Right lobe of liver (tissue), 6 donors: Measurements from ENCODE around the gene TMEM53. TPM values are rescaled to one million over a fixed set of nuclear protein-coding genes. Genes with fewer than 3 reads are reported as not detected.
A peak's percentile ranks its signal among the peaks of the same experiment; 100 is the strongest.

Experiments
- ATAC-seq, 4 donors: fragments of 200-7000 bp; cut with Tn5 transposase; one replicate each; pipeline ENCODE4 v1.9.1; 2020; ENCODE audit warnings: mild to moderate bottlenecking in 4 of 4, moderate library complexity in 4 of 4
- DNase-seq, 3 donors: peaks; one replicate each; pipeline ENCODE4 v3.0.0-alpha.2; 2020
- H3K27ac ChIP-seq, 3 donors: fragments of 200-600 bp; one replicate each; pipeline ENCODE4 v1.8.0; 2022
- H3K27me3 ChIP-seq, 2 donors: fragments of 200-600 bp; one replicate each; pipeline ENCODE4 v1.8.0; 2022
- H3K36me3 ChIP-seq, 4 donors: fragments of 200-600 bp; sonication (generic) in 1 of 4; one replicate each; pipeline versions ENCODE4 v1.5.1 to v1.8.0; 2017 to 2022; ENCODE audit warnings: control low read depth in 1 of 4
- H3K4me1 ChIP-seq, 4 donors: fragments of 200-600 bp; sonication (generic) in 1 of 4; one replicate each; pipeline versions ENCODE4 v1.5.1 to v1.8.0; 2017 to 2022; ENCODE audit warnings: control low read depth in 1 of 4
- H3K4me3 ChIP-seq, 3 donors: fragments of 200-600 bp; one replicate each; pipeline ENCODE4 v1.8.0; 2022
- H3K9me3 ChIP-seq, 4 donors: fragments of 200-600 bp; sonication (generic) in 1 of 4; one replicate each; pipeline versions ENCODE4 v1.5.1 to v1.8.0; 2017 to 2022; ENCODE audit warnings: control low read depth in 1 of 4
- CTCF ChIP-seq, 4 donors: fragments of 200-600 bp in 3 of 4; fragments of 450-650 bp in 1 of 4; IDR thresholded peaks; one replicate each; pipeline versions ENCODE4 v1.5.1 to v1.8.0; 2016 to 2022; ENCODE audit warnings: antibody characterized with exemption in 4 of 4, mild to moderate bottlenecking in 2 of 4
- POLR2A ChIP-seq: fragments of 450-650 bp; IDR thresholded peaks from one replicate; pipeline ENCODE4 v1.6.1; 2017; ENCODE audit warnings: antibody characterized with exemption, mild to moderate bottlenecking
- WGBS: methylation state at CpG from one replicate; pipeline ENCODE4 v1.1.6; 2018; ENCODE audit warnings: low coverage, low lambda C conversion rate; ENCODE audit not compliant: insufficient coverage; ENCODE audit errors: missing lambda C conversion rate; 5-methylcytosine and 5-hydroxymethylcytosine counted together
- intact Hi-C, 2 donors: fragments of 100-400 bp; cut with DNase I; formaldehyde crosslinking; loops; one replicate each; pipeline versions ENCODE4 v1.11.2 to v1.14.1; 2022
- total RNA-seq, 6 experiments: library from RNA; depleted of rRNA in 2 of 6; stranded (reverse); fragments of >200 nt in 2 of 6; fragmentation: NEBNext Ultra II Directional in 3 of 6; extraction: Animal tissue kit (Norgen Biotek cat#: 25700) in 3 of 6; gene quantifications; one replicate each; pipeline versions ENCODE4 v1.1.0 to v1.2.4, GENCODE V29; 2016 to 2023
- donor health status: DM: no; HTN: yes; CAD: no.
- donor health status: DM: no; HTN: no; CAD: no.
- donor health status: DM: no; HTN: no; CAD: no.
- donor health status: DM: no; HTN: yes; CAD: no.
- donor health status: DM: no; HTN: yes; CAD: no.

The TMEM53 gene
- total RNA-seq, 6 experiments from 2014 or later = 15.8 to 31.0 (median 24.5) TPM

- 45% methylated on average over 8 of the region's 12 CpGs for WGBS
- DNase-seq = peak in 1 of 3 donors; percentile 6
Measured at GRCh38 chr1:44664730-44665370, 9.4 kb downstream of the TMEM53 start.

GRCh38 chr1:44663417-44663816, 10.9 kb downstream of the TMEM53 start:
- intact Hi-C loops = no loop called here
- WGBS = 75% methylated on average over 1 of the region's 5 CpGs
- Histone ChIP-seq H3K4me1 (peaks cover 0 to 40% (median 18%) of the 10 kb centered on the region in 4 donors), H3K27me3 (no peaks in the 10 kb centered on the region), H3K4me3 (no peak overlapping the region), H3K36me3 (peaks cover 0 to 9% (median 0%) of the 10 kb centered on the region in 4 donors), H3K9me3 (no peaks in the 10 kb centered on the region), H3K27ac (no peak overlapping the region)
- TF ChIP-seq CTCF (IDR thresholded peaks at IDR 0.05) = no peak
- no peak for TF ChIP-seq POLR2A
- DNase-seq (peak in 1 of 3 donors; percentile 8), ATAC-seq (no peak)

More at GRCh38 chr1:44664730-44665370, 9.4 kb downstream of the TMEM53 start:
- TF ChIP-seq POLR2A (no peak), CTCF (IDR thresholded peaks at IDR 0.05) (no peak)
- Histone ChIP-seq H3K4me1 (peaks cover 0 to 33% (median 15%) of the 10 kb centered on the region in 4 donors), H3K9me3 (no peaks in the 10 kb centered on the region), H3K4me3 (no peak overlapping the region), H3K27me3 (no peaks in the 10 kb centered on the region), H3K36me3 (no peaks in the 10 kb centered on the region), H3K27ac (no peak overlapping the region)
- intact Hi-C loops = no loop called here
- no peak for ATAC-seq

- no peak overlapping the region for H3K4me3 ChIP-seq
- ATAC-seq (no peak), DNase-seq (peak in 1 of 3 donors; percentile 39)
- WGBS = 80% methylated on average over 2 of the region's 5 CpGs
- peak overlapping the region in 2 of 3 donors; percentile 60 to 68 for H3K27ac ChIP-seq
- H3K36me3 ChIP-seq = peaks cover 0 to 9% (median 0%) of the 10 kb centered on the region in 4 donors
- peaks cover 0 to 40% (median 18%) of the 10 kb centered on the region in 4 donors for H3K4me1 ChIP-seq
- no peaks in the 10 kb centered on the region for H3K27me3 ChIP-seq
- no peaks in the 10 kb centered on the region for H3K9me3 ChIP-seq
- TF ChIP-seq CTCF (IDR thresholded peaks at IDR 0.05) = no peak
- no peak for TF ChIP-seq POLR2A
- intact Hi-C loops = no loop called here
Measured at GRCh38 chr1:44662683-44663030, 11.6 kb downstream of the TMEM53 start.

- peak; percentile 52 for TF ChIP-seq POLR2A
- TF ChIP-seq CTCF (IDR thresholded peaks at IDR 0.05) = no peak
- DNase-seq (peak in 1 of 3 donors; percentile 42), ATAC-seq (peak in 3 of 4 donors; percentile 7 to 39 (median 30))
- H3K9me3 ChIP-seq = no peaks in the 10 kb centered on the region
- H3K4me1 ChIP-seq = peaks cover 0 to 40% (median 18%) of the 10 kb centered on the region in 4 donors
- WGBS = 65% methylated on average over 9 of the region's 15 CpGs
- no peaks in the 10 kb centered on the region for H3K27me3 ChIP-seq
- peak overlapping the region; percentile 38 to 68 (median 60) for H3K27ac ChIP-seq
- peaks cover 0 to 9% (median 0%) of the 10 kb centered on the region in 4 donors for H3K36me3 ChIP-seq
- no peak overlapping the region for H3K4me3 ChIP-seq
- intact Hi-C loops = no loop called here
Measured at GRCh38 chr1:44661781-44662682, 12.2 kb downstream of the TMEM53 start.
